ENCODE data around the gene TMEM161B. TPM values are rescaled to one million over a fixed set of nuclear protein-coding genes. Genes with fewer than 3 reads are reported as not detected.
"Not testable (repeated sequence)": the region's sequence is repeated elsewhere in the genome, so short reads cannot be mapped to it uniquely, and the experiment has no call there.

Gene TMEM161B
- total RNA-seq, 1 experiment from 2014 or later = 56.3 TPM

- not testable (repeated sequence) for H3K4me3 ChIP-seq (ENCODE audit: low read length); H3K27me3 ChIP-seq (ENCODE audit: low read length); H3K27ac ChIP-seq (ENCODE audit: low read length); H3K9ac ChIP-seq (ENCODE audit: low read length); H3K4me1 ChIP-seq (ENCODE audit: low read length); H4K20me1 ChIP-seq (ENCODE audit: insufficient read depth, low read depth, low read length); H3K79me2 ChIP-seq (ENCODE audit: low read length); H3K4me2 ChIP-seq (ENCODE audit: low read depth, low read length, poor library complexity, severe bottlenecking); H3K9me2 ChIP-seq (replicated peaks; ENCODE audit: insufficient read depth, low read length); DNase-seq; H3K9me3 ChIP-seq (ENCODE audit: low read length); H2AFZ ChIP-seq (ENCODE audit: low read length)
- peaks cover 71% of the 10 kb centered on the region for H3K36me3 ChIP-seq (ENCODE audit: insufficient read depth, low read length)
These were observed 79.2 kb downstream of the TMEM161B start for GRCh38 chr5:88189484-88189883.

GRCh38 chr5:88188458-88189132 lies 80.0 kb downstream of the TMEM161B start:
- Histone ChIP-seq H3K4me2 (ENCODE audit: low read depth, low read length, poor library complexity, severe bottlenecking) (no peak overlapping the region), H3K79me2 (ENCODE audit: low read length) (no peaks in the 10 kb centered on the region), H4K20me1 (ENCODE audit: insufficient read depth, low read depth, low read length) (no peaks in the 10 kb centered on the region), H3K27me3 (ENCODE audit: low read length) (no peaks in the 10 kb centered on the region), H3K4me3 (ENCODE audit: low read length) (no peak overlapping the region), H3K27ac (ENCODE audit: low read length) (no peak overlapping the region), H3K4me1 (ENCODE audit: low read length) (no peaks in the 10 kb centered on the region), H2AFZ (ENCODE audit: low read length) (no peak overlapping the region), H3K9ac (ENCODE audit: low read length) (no peak overlapping the region), H3K9me2 (replicated peaks; ENCODE audit: insufficient read depth, low read length) (no peaks in the 10 kb centered on the region), H3K9me3 (ENCODE audit: low read length) (peaks cover 7% of the 10 kb centered on the region; the same call in 1 of the 2 replicates), H3K36me3 (ENCODE audit: insufficient read depth, low read length) (peaks cover 69% of the 10 kb centered on the region)
- peak; percentile 49 for DNase-seq

GRCh38 chr5:88183255-88183654 lies 85.4 kb downstream of the TMEM161B start:
- Histone ChIP-seq H2AFZ (ENCODE audit: low read length) (no peak overlapping the region), H3K79me2 (ENCODE audit: low read length) (no peaks in the 10 kb centered on the region), H3K9me2 (replicated peaks; ENCODE audit: insufficient read depth, low read length) (no peaks in the 10 kb centered on the region), H3K36me3 (ENCODE audit: insufficient read depth, low read length) (peaks cover 22% of the 10 kb centered on the region), H3K9me3 (ENCODE audit: low read length) (no peaks in the 10 kb centered on the region), H3K27ac (ENCODE audit: low read length) (no peak overlapping the region), H4K20me1 (ENCODE audit: insufficient read depth, low read depth, low read length) (no peaks in the 10 kb centered on the region), H3K9ac (ENCODE audit: low read length) (no peak overlapping the region), H3K27me3 (ENCODE audit: low read length) (no peaks in the 10 kb centered on the region), H3K4me3 (ENCODE audit: low read length) (no peak overlapping the region), H3K4me1 (ENCODE audit: low read length) (no peaks in the 10 kb centered on the region), H3K4me2 (ENCODE audit: low read depth, low read length, poor library complexity, severe bottlenecking) (no peak overlapping the region)
- DNase-seq = no peak

- not testable (repeated sequence) for H3K9me2 ChIP-seq (replicated peaks; ENCODE audit: insufficient read depth, low read length); H2AFZ ChIP-seq (ENCODE audit: low read length); H3K27ac ChIP-seq (ENCODE audit: low read length); H3K4me2 ChIP-seq (ENCODE audit: low read depth, low read length, poor library complexity, severe bottlenecking); H3K79me2 ChIP-seq (ENCODE audit: low read length); H3K36me3 ChIP-seq (ENCODE audit: insufficient read depth, low read length); H3K4me1 ChIP-seq (ENCODE audit: low read length); H4K20me1 ChIP-seq (ENCODE audit: insufficient read depth, low read depth, low read length); H3K9me3 ChIP-seq (ENCODE audit: low read length); H3K9ac ChIP-seq (ENCODE audit: low read length); H3K4me3 ChIP-seq (ENCODE audit: low read length); H3K27me3 ChIP-seq (ENCODE audit: low read length)
- peak; percentile 23 for DNase-seq
These were observed 91.2 kb downstream of the TMEM161B start for GRCh38 chr5:88177486-88177885.

GRCh38 chr5:88172847-88173758 lies 95.5 kb downstream of the TMEM161B start:
- Histone ChIP-seq H3K9me3 (ENCODE audit: low read length) (no peaks in the 10 kb centered on the region), H3K36me3 (ENCODE audit: insufficient read depth, low read length) (no peaks in the 10 kb centered on the region), H3K9me2 (replicated peaks; ENCODE audit: insufficient read depth, low read length) (no peaks in the 10 kb centered on the region), H3K4me2 (ENCODE audit: low read depth, low read length, poor library complexity, severe bottlenecking) (no peak overlapping the region), H4K20me1 (ENCODE audit: insufficient read depth, low read depth, low read length) (no peaks in the 10 kb centered on the region), H3K4me1 (ENCODE audit: low read length) (peaks cover 2% of the 10 kb centered on the region; the same call in 1 of the 2 replicates), H3K9ac (ENCODE audit: low read length) (no peak overlapping the region), H2AFZ (ENCODE audit: low read length) (no peak overlapping the region), H3K27me3 (ENCODE audit: low read length) (no peaks in the 10 kb centered on the region), H3K4me3 (ENCODE audit: low read length) (no peak overlapping the region), H3K79me2 (ENCODE audit: low read length) (no peaks in the 10 kb centered on the region), H3K27ac (ENCODE audit: low read length) (no peak overlapping the region)
- peak; percentile 16 for DNase-seq

GRCh38 chr5:88159591-88159990 lies 109.1 kb downstream of the TMEM161B start:
- H4K20me1 ChIP-seq (ENCODE audit: insufficient read depth, low read depth, low read length) = no peaks in the 10 kb centered on the region
- no peaks in the 10 kb centered on the region for H3K4me1 ChIP-seq (ENCODE audit: low read length)
- no peak overlapping the region for H2AFZ ChIP-seq (ENCODE audit: low read length)
- no peak overlapping the region for H3K4me3 ChIP-seq (ENCODE audit: low read length)
- H3K9me3 ChIP-seq (ENCODE audit: low read length) = no peaks in the 10 kb centered on the region
- H3K4me2 ChIP-seq (ENCODE audit: low read depth, low read length, poor library complexity, severe bottlenecking) = no peak overlapping the region
- H3K27ac ChIP-seq (ENCODE audit: low read length) = no peak overlapping the region
- no peaks in the 10 kb centered on the region for H3K79me2 ChIP-seq (ENCODE audit: low read length)
- H3K27me3 ChIP-seq (ENCODE audit: low read length) = no peaks in the 10 kb centered on the region
- DNase-seq = no peak
- no peaks in the 10 kb centered on the region for H3K36me3 ChIP-seq (ENCODE audit: insufficient read depth, low read length)
- no peak overlapping the region for H3K9ac ChIP-seq (ENCODE audit: low read length)
- H3K9me2 ChIP-seq (replicated peaks; ENCODE audit: insufficient read depth, low read length) = no peaks in the 10 kb centered on the region

- no peak overlapping the region for H3K4me3 ChIP-seq (ENCODE audit: low read length)
- no peaks in the 10 kb centered on the region for H3K79me2 ChIP-seq (ENCODE audit: low read length)
- H3K27ac ChIP-seq (ENCODE audit: low read length) = no peak overlapping the region
- H3K27me3 ChIP-seq (ENCODE audit: low read length) = no peaks in the 10 kb centered on the region
- H3K36me3 ChIP-seq (ENCODE audit: insufficient read depth, low read length) = no peaks in the 10 kb centered on the region
- no peaks in the 10 kb centered on the region for H3K4me1 ChIP-seq (ENCODE audit: low read length)
- H3K9me3 ChIP-seq (ENCODE audit: low read length) = no peaks in the 10 kb centered on the region
- H2AFZ ChIP-seq (ENCODE audit: low read length) = no peak overlapping the region
- H3K9me2 ChIP-seq (replicated peaks; ENCODE audit: insufficient read depth, low read length) = no peaks in the 10 kb centered on the region
- no peak overlapping the region for H3K9ac ChIP-seq (ENCODE audit: low read length)
- no peak overlapping the region for H3K4me2 ChIP-seq (ENCODE audit: low read depth, low read length, poor library complexity, severe bottlenecking)
- no peaks in the 10 kb centered on the region for H4K20me1 ChIP-seq (ENCODE audit: insufficient read depth, low read depth, low read length)
- peak; percentile 11 for DNase-seq
These were observed 110.6 kb downstream of the TMEM161B start for GRCh38 chr5:88158056-88158455.

- H2AFZ ChIP-seq (ENCODE audit: low read length) = no peak overlapping the region
- H4K20me1 ChIP-seq (ENCODE audit: insufficient read depth, low read depth, low read length) = no peaks in the 10 kb centered on the region
- no peaks in the 10 kb centered on the region for H3K79me2 ChIP-seq (ENCODE audit: low read length)
- H3K4me1 ChIP-seq (ENCODE audit: low read length) = no peaks in the 10 kb centered on the region
- no peak overlapping the region for H3K4me2 ChIP-seq (ENCODE audit: low read depth, low read length, poor library complexity, severe bottlenecking)
- no peaks in the 10 kb centered on the region for H3K36me3 ChIP-seq (ENCODE audit: insufficient read depth, low read length)
- no peaks in the 10 kb centered on the region for H3K9me2 ChIP-seq (replicated peaks; ENCODE audit: insufficient read depth, low read length)
- H3K9ac ChIP-seq (ENCODE audit: low read length) = no peak overlapping the region
- no peaks in the 10 kb centered on the region for H3K9me3 ChIP-seq (ENCODE audit: low read length)
- H3K27ac ChIP-seq (ENCODE audit: low read length) = no peak overlapping the region
- no peak for DNase-seq
- H3K4me3 ChIP-seq (ENCODE audit: low read length) = no peak overlapping the region
- H3K27me3 ChIP-seq (ENCODE audit: low read length) = no peaks in the 10 kb centered on the region
These were observed 113.8 kb downstream of the TMEM161B start for GRCh38 chr5:88154891-88155290.

All from Karpas-422 (cell line).